ENCODE measurements around the gene PI4KA.

- TF ChIP-seq EP300 (IDR thresholded peaks at IDR 0.05) = no peak
- TF ChIP-seq POLR2AphosphoS5 (IDR thresholded peaks at IDR 0.05) = no peak
- TF ChIP-seq, protein P1, sequence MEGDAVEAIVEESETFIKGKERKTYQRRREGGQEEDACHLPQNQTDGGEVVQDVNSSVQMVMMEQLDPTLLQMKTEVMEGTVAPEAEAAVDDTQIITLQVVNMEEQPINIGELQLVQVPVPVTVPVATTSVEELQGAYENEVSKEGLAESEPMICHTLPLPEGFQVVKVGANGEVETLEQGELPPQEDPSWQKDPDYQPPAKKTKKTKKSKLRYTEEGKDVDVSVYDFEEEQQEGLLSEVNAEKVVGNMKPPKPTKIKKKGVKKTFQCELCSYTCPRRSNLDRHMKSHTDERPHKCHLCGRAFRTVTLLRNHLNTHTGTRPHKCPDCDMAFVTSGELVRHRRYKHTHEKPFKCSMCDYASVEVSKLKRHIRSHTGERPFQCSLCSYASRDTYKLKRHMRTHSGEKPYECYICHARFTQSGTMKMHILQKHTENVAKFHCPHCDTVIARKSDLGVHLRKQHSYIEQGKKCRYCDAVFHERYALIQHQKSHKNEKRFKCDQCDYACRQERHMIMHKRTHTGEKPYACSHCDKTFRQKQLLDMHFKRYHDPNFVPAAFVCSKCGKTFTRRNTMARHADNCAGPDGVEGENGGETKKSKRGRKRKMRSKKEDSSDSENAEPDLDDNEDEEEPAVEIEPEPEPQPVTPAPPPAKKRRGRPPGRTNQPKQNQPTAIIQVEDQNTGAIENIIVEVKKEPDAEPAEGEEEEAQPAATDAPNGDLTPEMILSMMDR (IDR thresholded peaks at IDR 0.05) = no peak
Measured at GRCh38 chr22:20885017-20885556, 26.5 kb upstream of the PI4KA start.

Measured in stomach (tissue), 4 donors.